HG02885 (cell line): ENCODE results near the gene CAMTA2.
A peak's percentile ranks its signal among the peaks of the same experiment; 100 is the strongest.
"Not testable (repeated sequence)": the region's sequence is repeated elsewhere in the genome, so short reads cannot be mapped to it uniquely, and the experiment has no call there.

Source experiments
- ATAC-seq: cut with Tn5 transposase; IDR thresholded peaks from one replicate; pipeline ENCODE4 v1.9.1; 2021; ENCODE audit warnings: mild to moderate bottlenecking; ENCODE audit not compliant: unreplicated experiment, poor library complexity

CAMTA2 gene, protein sequence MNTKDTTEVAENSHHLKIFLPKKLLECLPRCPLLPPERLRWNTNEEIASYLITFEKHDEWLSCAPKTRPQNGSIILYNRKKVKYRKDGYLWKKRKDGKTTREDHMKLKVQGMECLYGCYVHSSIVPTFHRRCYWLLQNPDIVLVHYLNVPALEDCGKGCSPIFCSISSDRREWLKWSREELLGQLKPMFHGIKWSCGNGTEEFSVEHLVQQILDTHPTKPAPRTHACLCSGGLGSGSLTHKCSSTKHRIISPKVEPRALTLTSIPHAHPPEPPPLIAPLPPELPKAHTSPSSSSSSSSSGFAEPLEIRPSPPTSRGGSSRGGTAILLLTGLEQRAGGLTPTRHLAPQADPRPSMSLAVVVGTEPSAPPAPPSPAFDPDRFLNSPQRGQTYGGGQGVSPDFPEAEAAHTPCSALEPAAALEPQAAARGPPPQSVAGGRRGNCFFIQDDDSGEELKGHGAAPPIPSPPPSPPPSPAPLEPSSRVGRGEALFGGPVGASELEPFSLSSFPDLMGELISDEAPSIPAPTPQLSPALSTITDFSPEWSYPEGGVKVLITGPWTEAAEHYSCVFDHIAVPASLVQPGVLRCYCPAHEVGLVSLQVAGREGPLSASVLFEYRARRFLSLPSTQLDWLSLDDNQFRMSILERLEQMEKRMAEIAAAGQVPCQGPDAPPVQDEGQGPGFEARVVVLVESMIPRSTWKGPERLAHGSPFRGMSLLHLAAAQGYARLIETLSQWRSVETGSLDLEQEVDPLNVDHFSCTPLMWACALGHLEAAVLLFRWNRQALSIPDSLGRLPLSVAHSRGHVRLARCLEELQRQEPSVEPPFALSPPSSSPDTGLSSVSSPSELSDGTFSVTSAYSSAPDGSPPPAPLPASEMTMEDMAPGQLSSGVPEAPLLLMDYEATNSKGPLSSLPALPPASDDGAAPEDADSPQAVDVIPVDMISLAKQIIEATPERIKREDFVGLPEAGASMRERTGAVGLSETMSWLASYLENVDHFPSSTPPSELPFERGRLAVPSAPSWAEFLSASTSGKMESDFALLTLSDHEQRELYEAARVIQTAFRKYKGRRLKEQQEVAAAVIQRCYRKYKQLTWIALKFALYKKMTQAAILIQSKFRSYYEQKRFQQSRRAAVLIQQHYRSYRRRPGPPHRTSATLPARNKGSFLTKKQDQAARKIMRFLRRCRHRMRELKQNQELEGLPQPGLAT

DNA sequence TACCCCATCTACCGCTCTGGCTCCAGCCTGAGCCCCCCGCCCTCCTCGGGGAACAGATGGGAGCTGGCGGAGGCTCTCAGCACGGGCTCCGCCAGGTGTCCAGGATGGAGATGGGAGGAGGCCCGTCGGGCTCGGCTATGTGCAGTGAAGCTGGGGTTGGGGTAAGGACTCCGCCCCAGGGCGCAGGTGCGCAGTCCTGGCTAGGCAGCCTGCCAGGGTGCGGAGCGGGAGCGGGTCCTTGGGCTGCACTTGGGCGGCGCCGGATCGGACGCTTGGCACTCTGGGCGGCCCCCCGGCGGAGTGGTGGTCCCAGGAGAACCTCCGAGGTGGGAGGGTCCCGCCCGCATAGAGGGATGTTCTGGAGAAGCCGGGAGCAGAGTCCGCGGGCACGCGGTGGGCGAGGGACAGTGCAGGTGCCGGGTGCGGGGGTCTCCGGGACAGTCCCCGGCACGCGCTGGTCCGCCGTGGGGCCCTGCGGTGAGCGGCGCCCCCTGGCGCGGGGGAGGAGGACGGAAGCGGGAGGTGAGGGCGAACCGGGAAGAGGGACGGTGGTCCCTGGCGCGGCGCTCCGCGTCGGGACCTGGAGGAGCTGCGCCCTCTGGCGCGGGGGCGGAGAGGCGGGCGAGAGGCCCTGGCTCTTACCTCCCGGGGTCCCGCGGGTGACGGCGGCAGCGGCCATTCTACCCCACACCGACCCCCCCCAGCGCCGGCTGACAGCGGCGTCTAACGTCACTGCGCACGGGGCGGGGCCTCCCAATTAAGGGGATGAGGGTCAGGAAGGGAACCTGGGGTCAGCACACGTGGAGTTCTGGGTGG is at the start of gene CAMTA2:
Gene CAMTA2 (minus strand): TSS at position 725 of the 816 bp plus-strand sequence. CDS start 1,453 bp downstream, outside the sequence.
- peak; percentile 72 for ATAC-seq

DNA sequence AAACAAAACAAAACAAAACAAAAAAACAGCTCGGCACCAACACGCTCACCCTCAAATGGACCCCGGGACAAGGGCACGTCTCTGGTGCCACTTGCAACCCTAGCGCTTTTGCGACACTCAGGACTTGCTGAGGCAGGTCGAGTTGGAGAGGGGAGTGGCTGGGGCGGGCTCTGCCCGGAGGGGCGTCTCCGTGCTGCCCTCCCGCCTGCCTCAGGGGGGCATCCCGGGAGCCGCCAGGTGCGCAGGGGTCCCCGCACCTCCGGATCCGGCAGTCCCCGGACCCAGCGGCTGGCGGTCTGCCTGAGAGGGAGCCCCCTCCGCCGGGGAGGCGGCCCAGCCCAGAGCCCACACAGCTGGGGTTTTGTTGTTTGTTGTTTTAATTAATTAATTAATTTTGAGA is 47.8 kb upstream of the CAMTA2 start, which contains the start of gene SLC52A1:
Gene SLC52A1 (minus strand): TSS at position 112 of the 400 bp plus-strand sequence. CDS start 820 bp downstream, outside the sequence.
- no peak for ATAC-seq

DNA sequence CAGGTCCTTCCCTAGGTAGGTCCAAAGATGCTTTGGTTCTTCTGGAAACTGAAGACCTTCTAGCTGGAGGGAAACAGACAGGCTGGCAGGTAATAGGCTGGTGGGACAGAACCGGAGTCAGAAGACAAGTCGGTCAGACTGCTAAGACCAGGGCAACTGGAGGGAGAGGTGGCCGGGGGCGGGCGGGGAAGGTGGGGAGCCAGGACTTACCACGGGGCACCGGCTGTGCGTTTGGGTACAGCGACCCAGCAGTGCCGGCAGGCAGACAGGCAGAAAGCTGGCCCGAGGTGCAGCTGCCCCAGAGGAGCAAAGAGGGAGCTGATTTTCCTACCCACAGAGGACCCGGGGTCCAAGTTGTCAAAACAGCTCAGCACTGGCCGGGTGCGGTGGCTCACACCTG is 47.2 kb upstream of the CAMTA2 start:
- no peak for ATAC-seq

DNA sequence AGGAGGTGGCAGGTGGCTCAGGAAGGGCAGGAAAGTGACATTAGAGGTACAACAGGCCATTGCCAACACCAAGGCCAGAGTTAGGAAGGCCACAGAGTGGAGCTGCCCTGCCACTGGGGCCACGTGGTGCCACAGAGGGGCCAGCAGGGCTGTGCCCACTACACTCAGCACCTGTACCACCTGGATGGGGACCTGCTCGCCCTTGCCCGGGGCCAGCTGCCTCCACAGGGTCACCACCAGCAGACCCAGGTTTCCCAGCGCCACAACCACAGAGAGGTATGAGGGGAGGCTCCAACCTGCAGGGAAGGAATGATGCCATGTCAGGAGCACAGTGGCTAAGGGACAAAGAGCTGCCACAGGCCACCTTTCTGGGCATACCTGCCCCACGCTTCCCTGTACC is 46.6 kb upstream of the CAMTA2 start:
- no peak for ATAC-seq

DNA sequence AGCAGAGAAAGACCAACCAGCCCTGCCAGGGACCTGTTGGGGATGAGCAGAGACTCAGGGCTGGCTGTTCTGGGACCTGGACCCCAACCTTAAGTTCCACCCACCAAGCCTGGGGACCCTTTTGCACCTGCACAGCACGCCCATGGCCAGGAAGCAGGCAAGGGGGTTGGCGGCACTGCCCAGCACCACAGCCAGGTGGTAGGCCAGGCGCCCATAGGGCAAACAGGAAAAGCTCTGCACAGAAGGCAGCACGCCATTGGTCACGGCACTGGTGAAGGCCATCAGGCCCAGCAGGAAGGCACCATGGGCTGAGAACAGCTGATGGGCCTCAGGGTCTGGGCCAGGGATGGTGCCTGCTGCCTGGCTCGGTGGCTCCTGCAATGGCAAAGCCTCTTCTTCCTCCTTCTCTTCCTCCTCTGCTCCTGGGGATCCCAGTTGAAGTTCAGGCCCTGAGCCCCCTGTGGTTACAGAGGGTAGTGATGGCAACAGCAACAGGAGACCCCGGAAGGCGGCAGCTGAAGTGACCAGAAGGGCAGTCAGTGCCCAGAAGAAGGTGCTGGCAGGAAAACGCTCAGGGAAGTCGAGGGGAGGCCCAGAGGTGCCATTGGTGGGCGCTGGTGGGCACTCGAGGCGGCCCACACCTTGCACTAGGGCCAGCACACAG is 46.0 kb upstream of the CAMTA2 start:
- ATAC-seq = no peak

DNA sequence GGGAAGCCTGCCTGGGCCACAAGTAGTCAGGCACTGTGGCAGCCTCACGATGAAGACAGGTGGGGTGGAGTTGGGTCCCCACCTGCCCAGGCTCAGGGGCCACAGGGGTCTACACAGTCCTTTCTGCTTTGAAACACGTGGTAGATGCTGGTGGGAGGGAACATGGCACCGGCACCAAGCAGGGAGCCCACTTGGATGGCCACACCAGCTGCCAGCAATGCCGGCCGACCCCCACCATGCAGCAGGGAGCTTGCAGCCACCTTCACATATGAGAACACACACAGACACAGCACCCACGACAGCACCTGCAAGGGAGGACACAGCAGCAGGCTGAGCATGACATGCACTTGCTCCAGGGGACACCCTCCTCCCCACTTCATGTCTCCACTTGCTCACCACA is 45.4 kb upstream of the CAMTA2 start:
- no peak for ATAC-seq

DNA sequence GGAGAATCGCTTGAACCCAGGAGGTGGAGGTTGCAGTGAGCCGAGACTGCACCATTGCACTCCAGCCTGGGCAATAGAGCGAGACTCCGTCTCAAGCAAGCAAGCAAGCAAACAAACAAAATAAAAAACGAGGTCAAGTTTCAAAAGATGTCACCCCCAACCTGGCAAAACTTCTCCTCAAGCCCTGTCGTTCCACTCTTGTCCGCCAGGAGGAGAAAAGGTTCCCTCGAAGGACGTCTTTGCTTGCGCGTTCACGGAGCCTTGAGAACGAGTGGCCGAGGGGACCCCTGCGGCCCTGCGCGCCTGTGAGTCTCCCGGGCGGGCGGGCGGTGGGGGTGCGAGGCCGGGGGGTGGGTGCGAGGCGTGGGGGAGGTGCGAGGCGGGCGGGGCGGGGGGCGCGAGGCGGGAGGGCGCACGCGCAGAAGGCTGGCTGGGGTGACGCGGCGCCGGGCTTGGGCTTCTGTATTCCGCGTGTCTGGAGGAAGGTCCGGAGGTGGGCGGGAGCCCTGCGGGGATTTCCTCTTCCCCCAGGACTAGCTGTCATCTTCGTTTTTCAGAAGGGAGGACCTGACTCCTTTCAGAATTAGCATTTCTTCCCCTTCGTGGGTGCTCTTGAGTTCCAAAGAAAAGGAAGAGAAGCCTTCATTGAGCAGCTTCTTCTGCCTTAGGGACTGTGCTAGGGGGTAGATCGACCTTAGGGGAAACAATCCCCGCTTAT is 44.0 kb upstream of the CAMTA2 start:
- peak; percentile 62 for ATAC-seq

DNA sequence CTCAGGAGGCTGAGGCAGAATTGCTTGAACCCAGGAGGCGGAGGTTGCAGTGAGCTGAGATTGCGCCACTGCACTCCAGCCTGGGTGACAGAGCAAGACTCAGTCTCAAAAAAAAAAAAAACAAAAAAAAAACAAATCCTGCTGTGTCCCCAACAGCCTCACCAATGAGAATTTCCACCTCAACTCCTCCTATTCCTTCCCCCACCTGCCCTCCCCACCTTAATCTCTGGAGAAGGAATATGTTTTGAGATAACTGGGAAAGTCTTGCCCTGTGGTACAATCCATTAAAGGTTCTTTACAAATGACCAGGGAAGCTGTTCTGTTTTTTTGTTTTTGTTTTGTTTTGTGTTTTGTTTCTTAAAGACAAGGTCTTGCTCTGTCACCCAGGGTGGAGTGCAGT is 42.7 kb upstream of the CAMTA2 start:
- ATAC-seq = not testable (repeated sequence)

DNA sequence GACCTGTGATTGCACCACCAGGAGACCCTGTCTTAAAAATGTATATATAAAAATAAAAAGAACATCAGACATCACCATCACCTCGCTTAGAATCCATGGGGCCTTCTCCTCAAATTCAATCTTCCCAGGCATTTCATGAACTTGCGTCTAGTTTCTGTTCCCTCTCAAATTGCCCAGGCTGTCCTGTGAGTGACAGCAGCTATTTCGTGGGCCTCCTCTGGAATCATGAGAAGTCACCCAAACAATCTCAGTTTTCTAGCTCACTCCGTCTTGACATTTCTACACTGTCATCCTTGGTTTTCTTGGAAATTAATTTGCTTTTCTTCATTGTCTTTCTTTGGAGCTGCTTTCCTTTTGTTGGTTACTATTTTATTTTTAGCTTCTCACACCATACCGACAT is 40.4 kb upstream of the CAMTA2 start:
- ATAC-seq = no peak

DNA sequence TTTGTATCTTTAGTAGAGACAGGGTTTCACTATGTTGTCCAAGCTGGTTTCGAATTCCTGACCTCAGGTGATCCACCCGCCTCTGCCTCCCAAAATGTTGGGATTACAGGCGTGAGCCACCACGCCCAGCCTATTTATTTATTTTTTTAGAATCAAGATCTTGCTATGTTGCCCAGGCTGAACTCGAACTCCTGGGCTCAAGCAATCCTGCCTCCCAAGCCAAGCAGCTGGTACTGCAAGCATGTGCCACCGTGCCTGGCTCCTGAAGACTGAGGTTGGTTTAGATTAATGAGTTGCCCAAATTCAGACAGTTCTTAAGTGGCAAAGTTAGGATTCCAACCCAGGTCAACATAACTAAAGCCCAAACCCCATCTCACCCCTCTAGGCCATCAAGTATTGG is 39.8 kb upstream of the CAMTA2 start:
- ATAC-seq = no peak

DNA sequence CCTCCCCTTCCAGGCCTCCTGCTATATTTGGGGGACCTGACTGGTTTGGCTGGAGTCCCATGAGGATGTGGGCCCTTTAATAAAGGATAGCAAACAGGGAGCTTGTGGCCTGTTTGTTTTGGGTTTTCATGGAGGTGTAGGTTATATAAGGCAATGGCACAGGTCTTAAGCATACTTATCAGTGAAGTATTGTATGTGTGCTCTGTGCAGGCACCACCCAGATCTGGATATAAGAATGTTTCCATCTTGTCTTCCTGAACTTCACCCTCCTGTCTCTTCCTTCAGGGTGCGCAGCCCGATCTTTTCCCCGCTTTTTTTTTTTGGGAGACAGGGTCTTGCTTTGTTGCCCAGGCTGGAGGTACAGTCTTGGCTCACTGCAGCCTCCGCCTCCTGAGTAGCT is 37.1 kb upstream of the CAMTA2 start:
- ATAC-seq = no peak

DNA sequence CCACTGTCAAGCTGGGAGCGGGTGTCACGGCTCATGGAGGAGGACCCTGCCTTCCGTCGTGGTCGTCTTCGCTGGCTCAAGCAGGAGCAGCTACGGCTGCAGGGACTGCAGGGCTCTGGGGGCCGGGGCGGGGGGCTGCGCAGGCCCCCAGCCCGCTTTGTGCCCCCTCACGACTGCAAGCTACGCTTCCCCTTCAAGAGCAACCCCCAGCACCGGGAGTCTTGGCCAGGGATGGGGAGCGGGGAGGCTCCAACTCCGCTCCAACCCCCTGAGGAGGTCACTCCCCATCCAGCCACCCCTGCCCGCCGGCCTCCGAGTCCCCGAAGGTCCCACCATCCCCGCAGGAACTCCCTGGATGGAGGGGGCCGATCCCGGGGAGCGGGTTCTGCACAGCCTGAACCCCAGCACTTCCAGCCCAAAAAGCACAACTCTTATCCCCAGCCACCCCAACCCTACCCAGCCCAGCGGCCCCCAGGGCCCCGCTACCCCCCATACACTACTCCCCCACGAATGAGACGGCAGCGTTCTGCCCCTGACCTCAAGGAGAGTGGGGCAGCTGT is 36.2 kb upstream of the CAMTA2 start:
- ATAC-seq = no peak

DNA sequence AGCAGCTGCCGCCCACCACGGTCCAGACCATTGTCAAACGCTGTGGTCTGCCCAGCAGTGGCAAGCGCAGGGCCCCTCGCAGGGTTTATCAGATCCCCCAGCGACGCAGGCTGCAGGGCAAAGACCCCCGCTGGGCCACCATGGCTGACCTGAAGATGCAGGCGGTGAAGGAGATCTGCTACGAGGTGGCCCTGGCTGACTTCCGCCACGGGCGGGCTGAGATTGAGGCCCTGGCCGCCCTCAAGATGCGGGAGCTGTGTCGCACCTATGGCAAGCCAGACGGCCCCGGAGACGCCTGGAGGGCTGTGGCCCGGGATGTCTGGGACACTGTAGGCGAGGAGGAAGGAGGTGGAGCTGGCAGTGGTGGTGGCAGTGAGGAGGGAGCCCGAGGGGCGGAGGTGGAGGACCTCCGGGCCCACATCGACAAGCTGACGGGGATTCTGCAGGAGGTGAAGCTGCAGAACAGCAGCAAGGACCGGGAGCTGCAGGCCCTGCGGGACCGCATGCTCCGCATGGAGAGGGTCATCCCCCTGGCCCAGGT is 34.8 kb upstream of the CAMTA2 start:
- ATAC-seq = no peak

DNA sequence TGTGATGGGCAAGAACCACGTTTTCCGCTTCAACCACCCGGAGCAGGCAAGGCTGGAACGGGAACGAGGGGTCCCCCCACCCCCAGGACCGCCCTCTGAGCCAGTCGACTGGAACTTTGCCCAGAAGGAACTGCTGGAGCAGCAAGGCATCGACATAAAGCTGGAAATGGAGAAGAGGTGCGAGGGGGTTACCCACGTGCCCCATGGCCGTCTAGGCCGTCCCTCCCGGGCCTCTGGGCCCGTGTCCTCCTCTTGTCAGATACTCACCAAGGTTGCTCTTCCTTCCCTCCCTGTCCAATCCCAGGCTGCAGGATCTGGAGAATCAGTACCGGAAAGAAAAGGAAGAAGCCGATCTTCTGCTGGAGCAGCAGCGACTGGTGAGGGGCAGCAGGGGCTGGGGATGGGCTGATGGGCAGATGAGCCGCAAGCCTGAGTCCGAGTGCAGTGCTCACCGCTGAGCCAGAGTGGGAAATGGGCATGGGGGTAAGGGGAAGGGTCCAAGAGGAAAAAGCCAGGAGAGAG is 33.1 kb upstream of the CAMTA2 start:
- ATAC-seq = no peak

DNA sequence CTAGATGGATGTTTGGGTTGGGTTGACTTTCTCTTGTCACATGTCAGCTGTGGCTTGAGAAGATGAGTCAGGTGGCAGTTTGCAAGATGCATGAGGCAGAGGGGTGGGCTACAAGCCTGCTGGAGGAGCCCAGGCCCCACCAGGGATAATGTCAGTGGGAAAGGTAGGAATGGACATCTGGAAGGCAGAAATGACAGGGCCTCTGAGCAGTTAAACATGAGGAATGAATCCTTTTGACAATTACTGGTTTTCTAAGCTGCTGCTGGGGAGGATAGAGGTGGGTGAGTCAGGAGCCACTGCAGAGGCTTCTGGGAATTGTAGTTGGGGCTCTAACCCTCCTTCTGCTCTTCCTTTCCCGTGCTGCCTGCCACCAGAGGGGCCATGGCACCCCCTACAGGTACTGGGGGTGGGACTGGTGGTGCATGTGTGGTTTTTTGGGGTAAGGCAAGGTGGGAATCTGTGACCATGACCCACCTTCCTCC is 32.0 kb upstream of the CAMTA2 start:
- no peak for ATAC-seq

DNA sequence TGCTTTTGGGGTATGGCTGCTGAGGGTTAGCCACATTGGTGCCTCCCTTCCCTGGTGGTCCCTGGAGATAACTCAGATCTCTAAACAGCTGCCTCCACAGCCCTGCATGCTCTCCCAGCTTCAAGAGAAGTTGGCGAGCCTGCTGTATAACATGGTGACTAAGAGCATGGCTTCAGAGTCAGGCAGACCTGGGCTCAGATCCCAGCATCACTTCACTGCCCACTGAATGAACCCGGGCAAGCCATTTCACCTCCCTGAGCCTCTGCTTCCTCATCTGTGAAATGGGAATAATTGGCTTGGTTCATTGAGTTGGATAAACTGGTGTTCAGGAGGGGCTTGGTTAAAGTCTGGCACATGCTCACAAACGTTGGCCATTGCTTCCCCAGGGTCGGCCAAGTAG is 26.9 kb upstream of the CAMTA2 start:
- no peak for ATAC-seq

DNA sequence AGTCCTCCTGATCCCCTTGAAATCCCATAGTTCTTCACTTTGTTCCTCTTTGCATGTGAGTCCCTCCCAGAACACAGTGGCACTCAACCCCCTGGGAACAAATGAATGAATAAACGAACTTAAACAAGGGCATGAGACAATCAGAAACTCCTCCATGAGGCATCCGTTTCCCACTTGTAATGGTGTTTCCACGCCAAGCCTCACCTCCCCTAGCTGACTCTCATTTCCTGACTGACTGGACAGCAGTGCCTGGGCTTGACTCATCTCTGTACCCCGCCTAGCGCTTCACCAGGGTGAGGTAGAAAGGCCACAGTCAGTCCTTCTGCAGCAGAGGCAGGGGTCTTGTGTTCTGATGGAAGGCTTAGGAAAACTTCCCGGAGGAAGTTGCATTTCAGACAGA is 24.5 kb upstream of the CAMTA2 start:
- ATAC-seq = no peak
